ENCODE measurements around the gene INS.
"Not testable (repeated sequence)": the region's sequence is repeated elsewhere in the genome, so short reads cannot be mapped to it uniquely, and the experiment has no call there.

Gene INS

DNA sequence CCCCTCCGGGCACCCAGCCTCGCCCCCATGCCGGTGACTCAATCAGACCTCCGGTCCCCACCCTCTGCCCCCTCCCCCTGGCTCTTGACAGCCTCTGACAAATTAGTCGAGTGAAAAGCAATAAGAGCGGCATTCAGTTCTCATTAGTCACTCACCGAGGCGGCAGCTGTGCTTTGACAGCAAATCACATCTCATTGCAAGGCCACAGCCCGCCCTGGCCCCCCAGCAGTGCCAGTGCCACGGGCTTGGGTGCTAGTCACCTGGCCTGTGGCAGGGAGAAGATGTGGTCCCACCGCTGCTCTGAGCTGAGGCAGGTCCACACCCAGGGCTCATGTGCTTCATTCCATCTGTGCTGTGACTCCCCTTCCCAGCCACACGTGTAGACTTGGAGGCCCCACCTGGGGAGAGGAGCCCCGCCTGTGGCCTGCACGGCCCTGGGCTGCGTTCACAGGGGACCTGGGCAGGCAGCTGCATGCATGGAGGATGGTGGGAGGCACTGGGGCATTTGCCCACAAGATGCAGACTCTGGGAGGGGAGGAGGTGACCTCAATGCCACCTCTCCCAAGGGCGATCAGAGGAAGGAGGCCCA lies 18.0 kb upstream of the INS start:
- no peak overlapping the region for H3K27ac Mint-ChIP-seq
- H3K4me1 Mint-ChIP-seq (ENCODE audit: low read depth), result peaks cover 1% of the 10 kb centered on the region
- no peaks in the 10 kb centered on the region for H3K9me3 Mint-ChIP-seq (ENCODE audit: low read depth)
- no peak overlapping the region for H3K4me3 Mint-ChIP-seq
- peaks cover 2% of the 10 kb centered on the region for H3K27me3 Mint-ChIP-seq
- no peaks in the 10 kb centered on the region for H3K36me3 Mint-ChIP-seq

DNA sequence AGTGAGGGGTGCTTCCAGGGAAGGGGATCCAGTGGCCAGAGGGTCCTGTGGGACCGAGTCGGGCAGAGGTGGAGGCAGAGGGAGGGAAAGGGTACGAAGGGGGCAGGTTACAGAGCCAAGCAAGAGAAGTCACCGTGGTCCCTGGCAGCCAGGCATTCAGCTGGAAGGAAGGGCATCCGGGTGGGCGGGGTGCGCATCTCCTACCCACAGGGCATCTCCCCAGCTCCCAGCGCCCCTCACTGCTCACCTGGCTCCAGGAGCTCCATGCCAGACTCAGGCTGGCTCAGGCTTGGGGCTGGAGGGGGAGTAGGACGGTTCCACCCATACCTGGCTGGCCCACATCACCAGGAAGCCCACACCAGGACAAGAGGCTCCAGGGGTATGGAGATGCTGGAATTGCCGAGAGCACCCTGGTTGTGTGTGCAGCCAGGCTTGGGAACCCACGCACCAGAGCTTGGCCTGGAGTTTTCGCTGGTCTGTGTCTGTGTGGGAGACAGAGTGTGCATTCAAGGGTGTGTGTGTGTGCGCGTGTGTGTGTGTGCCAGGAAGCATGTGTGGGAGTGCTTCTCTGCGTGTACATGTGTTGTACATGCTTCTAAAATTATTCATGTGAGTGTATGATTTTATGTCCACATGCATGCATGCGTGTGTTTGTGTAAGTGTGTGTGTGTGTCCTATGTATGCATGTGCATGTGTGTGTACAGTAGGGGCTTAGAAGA lies 17.2 kb upstream of the INS start:
- not testable (repeated sequence) for H3K4me3 Mint-ChIP-seq; H3K36me3 Mint-ChIP-seq; H3K27ac Mint-ChIP-seq; H3K9me3 Mint-ChIP-seq (ENCODE audit: low read depth); H3K27me3 Mint-ChIP-seq; H3K4me1 Mint-ChIP-seq (ENCODE audit: low read depth)

DNA sequence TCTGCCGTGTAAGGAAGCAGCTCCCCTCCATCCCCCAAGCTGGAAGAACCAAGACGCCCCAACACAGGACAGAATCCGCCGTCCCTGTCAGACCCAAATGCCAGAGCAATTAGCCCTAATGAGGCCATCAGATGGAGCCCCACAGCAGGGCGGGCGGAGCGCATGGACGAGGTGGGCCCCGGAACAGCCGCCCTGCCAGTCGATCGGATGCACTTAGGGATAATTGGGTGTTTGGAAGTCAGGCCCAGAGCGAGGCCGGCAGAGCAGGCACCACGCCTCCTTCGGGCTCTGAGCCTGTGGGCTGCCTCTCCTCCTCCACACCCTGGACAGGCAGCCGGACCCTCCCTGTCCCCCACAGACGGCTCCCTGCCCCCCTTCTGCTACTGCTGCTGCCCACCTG lies 16.1 kb upstream of the INS start:
- H3K4me1 Mint-ChIP-seq (ENCODE audit: low read depth), result no peaks in the 10 kb centered on the region
- H3K9me3 Mint-ChIP-seq (ENCODE audit: low read depth), result no peaks in the 10 kb centered on the region
- no peaks in the 10 kb centered on the region for H3K36me3 Mint-ChIP-seq
- H3K4me3 Mint-ChIP-seq, result no peak overlapping the region
- no peaks in the 10 kb centered on the region for H3K27me3 Mint-ChIP-seq
- no peak overlapping the region for H3K27ac Mint-ChIP-seq

DNA sequence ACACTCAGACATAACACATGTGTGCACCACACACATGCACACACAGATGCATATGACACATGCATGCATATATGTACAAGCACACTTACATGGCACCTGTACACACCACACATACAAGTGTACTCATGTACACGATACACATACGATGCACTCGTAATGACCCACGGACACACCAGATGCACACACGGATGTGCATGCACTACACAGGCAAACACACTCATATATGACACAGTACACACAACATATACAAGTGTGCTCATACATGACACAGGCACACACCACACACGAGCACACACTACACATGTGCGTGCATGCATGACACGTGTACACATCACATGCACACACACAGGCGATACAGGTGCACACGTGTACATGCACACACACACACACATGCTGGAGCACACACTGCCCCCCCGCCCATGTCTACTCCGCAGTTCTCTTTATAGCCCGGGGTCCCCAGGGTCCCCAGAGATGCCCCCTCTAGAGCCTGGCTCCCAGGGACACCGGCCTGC lies 15.4 kb upstream of the INS start:
- H3K4me3 Mint-ChIP-seq, result no peak overlapping the region
- no peaks in the 10 kb centered on the region for H3K4me1 Mint-ChIP-seq (ENCODE audit: low read depth)
- no peak overlapping the region for H3K27ac Mint-ChIP-seq
- no peaks in the 10 kb centered on the region for H3K27me3 Mint-ChIP-seq
- H3K36me3 Mint-ChIP-seq, result no peaks in the 10 kb centered on the region
- no peaks in the 10 kb centered on the region for H3K9me3 Mint-ChIP-seq (ENCODE audit: low read depth)

DNA sequence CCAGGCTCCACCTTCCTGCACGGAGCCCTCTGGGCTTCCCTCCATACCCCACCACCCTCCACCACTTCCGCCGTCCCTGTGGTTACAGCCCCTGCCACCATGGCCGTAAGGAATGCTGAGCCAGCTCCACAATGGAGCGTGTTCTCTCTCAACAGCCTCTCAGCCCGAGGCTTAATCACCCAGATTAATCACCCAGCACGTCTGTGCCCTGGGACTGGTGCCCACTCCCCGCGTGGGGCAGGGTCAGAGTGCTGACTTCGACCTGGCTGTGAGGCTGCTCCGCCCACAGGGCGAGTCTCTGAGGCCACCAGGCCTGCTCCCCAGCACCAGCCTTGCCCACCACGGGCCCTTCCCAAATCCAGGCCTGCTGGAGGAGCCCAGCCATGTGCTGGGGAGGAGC lies 14.7 kb upstream of the INS start:
- no peaks in the 10 kb centered on the region for H3K27me3 Mint-ChIP-seq
- no peaks in the 10 kb centered on the region for H3K36me3 Mint-ChIP-seq
- H3K4me1 Mint-ChIP-seq (ENCODE audit: low read depth), result no peaks in the 10 kb centered on the region
- H3K9me3 Mint-ChIP-seq (ENCODE audit: low read depth), result no peaks in the 10 kb centered on the region
- H3K27ac Mint-ChIP-seq, result no peak overlapping the region
- no peak overlapping the region for H3K4me3 Mint-ChIP-seq

DNA sequence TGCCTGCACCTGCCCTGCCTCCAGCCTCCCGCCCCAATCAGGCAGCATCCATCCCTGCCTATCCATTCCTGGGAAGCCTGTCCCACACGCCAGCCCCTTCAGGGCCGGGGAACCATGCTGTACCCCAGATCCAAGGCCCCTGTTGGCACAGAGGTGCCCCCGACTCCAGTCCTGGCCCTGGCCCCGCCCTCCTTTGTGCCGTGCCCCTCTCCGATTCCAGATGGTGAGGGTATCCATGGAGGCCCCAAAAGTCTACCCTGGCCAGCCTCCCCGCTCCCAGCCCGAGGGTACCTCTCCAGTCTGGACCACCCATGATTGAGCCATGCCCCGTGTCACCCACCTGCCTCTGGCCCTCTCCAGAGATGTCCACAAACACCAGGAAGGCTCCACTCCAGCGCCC lies 13.4 kb upstream of the INS start:
- no peaks in the 10 kb centered on the region for H3K9me3 Mint-ChIP-seq (ENCODE audit: low read depth)

DNA sequence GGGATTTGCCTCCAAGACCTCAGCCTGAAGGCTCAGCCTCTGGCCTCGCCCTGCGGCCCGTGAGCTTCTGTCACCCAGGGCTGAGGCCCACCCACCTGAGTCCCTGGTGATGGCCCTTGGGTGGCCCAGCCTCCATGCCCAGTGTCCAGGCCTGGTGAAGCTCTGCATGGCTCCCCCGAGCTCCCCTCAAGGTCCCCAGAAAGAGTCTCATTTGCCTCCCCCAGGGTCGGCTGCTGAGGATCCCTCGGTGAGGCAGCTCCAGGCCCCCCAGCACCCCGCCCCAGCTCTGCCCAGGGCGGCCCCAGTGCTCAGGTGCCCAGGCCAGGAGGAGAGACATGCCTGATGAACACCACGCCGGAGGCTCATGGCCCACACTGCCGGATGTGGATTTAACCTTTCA lies 12.8 kb upstream of the INS start:
- Mint-ChIP-seq H3K36me3 (no peaks in the 10 kb centered on the region), H3K27ac (no peak overlapping the region), H3K27me3 (no peaks in the 10 kb centered on the region), H3K9me3 (ENCODE audit: low read depth) (no peaks in the 10 kb centered on the region), H3K4me1 (ENCODE audit: low read depth) (no peaks in the 10 kb centered on the region), H3K4me3 (no peak overlapping the region)

More for the DNA sequence above, 13.4 kb upstream of the INS start:
- no peaks in the 10 kb centered on the region for H3K4me1 Mint-ChIP-seq (ENCODE audit: low read depth)
- no peaks in the 10 kb centered on the region for H3K27me3 Mint-ChIP-seq
- H3K27ac Mint-ChIP-seq, result no peak overlapping the region
- no peak overlapping the region for H3K4me3 Mint-ChIP-seq
- H3K36me3 Mint-ChIP-seq, result no peaks in the 10 kb centered on the region

DNA sequence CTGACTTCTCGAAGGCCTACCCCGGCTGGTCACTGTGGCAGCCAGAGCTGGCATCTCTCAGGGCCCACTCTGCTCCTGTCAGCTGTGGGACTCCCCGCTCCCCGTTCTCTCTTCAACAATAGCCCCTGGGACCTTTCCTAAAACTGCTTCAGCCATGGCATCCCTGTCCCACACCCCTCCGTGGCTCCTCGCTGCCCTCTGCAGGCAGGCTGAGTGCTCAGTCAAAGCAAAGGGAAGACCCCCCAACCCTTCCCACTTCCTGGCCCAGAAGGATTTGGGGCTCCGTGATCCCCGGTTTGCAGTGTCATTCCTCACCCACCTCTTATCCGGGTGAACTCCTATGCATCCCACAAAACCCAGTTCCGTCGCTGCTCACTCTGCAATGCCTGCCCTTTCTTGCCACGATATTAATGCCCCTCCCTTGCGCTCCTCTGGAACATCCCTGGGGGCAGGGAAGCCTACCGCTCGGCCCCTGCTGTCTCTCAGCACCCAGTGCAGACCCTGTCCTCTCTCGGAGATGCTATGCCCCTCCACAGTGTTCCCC lies 12.2 kb upstream of the INS start:
- Mint-ChIP-seq H3K27me3 (no peaks in the 10 kb centered on the region), H3K36me3 (no peaks in the 10 kb centered on the region), H3K9me3 (ENCODE audit: low read depth) (no peaks in the 10 kb centered on the region), H3K4me1 (ENCODE audit: low read depth) (no peaks in the 10 kb centered on the region), H3K4me3 (no peak overlapping the region), H3K27ac (no peak overlapping the region)

DNA sequence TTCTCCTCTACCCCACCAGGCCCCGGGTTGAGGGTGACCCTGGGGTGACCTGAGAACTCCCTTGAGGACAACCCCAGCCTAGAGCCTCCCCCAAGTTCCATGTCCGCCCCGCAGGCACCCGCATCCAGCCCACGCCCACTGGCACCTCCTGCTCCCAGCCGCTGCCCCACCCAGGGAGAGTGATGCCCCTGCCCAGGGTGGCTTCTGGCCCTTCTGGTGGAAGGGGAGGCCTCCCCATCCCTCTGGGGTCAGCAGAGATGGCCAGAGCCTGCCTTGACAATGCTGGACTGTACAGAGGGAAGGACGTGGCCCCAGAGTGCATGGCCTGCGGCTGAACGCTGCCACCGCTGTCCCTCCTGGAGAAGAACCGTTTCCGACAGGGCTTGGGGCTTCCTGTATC lies 11.7 kb upstream of the INS start:
- Mint-ChIP-seq H3K27ac (no peak overlapping the region), H3K27me3 (no peaks in the 10 kb centered on the region), H3K9me3 (ENCODE audit: low read depth) (no peaks in the 10 kb centered on the region), H3K36me3 (no peaks in the 10 kb centered on the region), H3K4me1 (ENCODE audit: low read depth) (no peaks in the 10 kb centered on the region), H3K4me3 (no peak overlapping the region)

DNA sequence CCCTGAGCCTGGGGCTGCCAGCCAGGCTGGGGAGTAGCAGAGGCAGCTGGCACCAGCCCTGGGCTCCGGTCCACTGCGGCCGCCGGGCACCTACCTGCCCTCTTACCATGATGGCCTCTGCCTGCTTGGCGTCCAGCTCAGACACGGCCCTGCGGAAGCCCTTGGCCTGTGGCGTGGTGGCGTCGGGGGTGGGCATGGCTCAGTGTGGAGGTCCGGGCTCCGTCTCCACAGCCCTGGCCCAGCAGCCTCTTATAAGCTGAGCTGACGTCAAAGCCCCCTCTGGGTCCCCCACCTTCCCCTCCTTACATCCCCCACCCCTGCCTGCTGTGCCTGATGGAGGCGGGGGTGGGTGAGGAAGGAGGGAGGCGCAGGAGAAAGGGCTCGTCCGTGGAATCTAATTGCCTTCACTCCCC lies 10.6 kb upstream of the INS start, which contains the start of gene TH:
Gene TH, minus strand, starts transcription at position 225 of the 413 bp plus-strand sequence. Its CDS starts 29 bp downstream, at position 196.
- Mint-ChIP-seq H3K27ac (no peak within 1 kb of the TSS), H3K4me3 (no peak within 1 kb of the TSS), H3K36me3 (no peaks in the 10 kb centered on the region), H3K9me3 (ENCODE audit: low read depth) (no peaks in the 10 kb centered on the region), H3K27me3 (no peaks in the 10 kb centered on the region), H3K4me1 (ENCODE audit: low read depth) (no peaks in the 10 kb centered on the region)

DNA sequence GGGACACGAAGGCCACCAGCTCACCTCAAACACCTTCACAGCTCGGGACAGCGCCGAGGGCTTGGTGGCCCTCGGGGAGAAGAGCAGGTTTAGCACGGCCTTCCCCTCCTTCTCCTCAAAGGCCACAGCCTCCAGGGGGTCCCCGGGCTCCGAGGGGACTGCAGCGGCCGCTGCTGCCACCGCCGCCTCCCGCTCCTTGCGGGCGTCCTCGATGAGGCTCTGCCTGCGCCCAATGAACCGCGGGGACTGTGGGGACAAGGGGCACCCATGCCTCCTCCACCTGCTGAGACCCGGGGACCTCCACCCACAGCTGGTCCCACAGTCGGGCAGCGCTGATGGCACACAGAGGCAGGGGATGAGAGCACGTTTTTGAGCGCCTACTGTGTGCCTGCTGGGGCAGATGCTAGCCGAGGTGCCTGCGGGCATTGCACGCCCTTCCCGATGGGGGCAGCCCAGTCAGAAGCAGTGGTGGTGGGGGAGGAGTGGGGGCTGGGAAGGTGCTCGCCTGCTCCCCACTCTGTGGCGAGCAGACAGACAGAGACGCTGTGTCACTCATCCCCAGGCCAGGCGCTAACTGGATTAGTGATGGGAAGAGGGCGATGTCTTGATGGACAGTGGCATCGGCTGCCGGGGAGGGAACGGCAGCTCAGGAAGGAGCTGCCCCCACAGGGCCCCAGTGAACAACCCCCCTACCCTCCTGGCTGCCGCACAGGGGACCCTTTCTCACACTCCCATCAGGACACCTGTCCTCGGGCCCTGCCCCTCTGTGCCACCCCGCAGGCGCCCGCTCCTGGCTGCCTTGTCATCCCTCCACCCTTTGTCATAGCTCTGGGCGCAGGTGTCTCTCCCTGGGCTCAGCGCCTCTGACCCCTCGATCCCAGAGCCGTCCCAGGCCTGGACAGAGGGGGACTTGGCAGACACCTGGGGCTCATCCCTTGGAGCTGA lies 8.9 kb upstream of the INS start:
- no peaks in the 10 kb centered on the region for H3K27me3 Mint-ChIP-seq
- no peaks in the 10 kb centered on the region for H3K36me3 Mint-ChIP-seq
- no peaks in the 10 kb centered on the region for H3K4me1 Mint-ChIP-seq (ENCODE audit: low read depth)
- no peak overlapping the region for H3K27ac Mint-ChIP-seq
- no peak overlapping the region for H3K4me3 Mint-ChIP-seq
- H3K9me3 Mint-ChIP-seq (ENCODE audit: low read depth), result no peaks in the 10 kb centered on the region

DNA sequence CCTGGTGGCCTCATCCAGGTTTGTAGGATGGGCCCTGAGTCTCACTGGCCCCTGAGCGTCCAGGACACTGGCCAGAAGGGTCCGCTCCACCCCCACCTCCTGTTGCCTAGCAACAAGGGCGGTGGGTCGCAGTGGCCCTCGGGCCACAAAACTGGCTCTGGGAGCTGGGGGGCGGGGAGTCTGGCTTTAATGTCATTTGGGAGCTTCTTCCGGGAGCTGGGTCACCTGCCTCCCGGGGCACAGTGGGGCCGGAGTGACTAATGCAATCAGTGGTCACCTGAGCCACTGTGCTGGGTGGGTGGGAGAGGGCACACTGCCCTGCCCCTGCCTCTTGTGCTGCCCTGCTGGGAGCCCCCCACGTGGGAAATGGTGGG lies 8.0 kb upstream of the INS start:
- Mint-ChIP-seq H3K9me3 (ENCODE audit: low read depth) (no peaks in the 10 kb centered on the region), H3K36me3 (no peaks in the 10 kb centered on the region), H3K4me3 (no peak overlapping the region), H3K27me3 (no peaks in the 10 kb centered on the region), H3K4me1 (ENCODE audit: low read depth) (no peaks in the 10 kb centered on the region), H3K27ac (no peak overlapping the region)

DNA sequence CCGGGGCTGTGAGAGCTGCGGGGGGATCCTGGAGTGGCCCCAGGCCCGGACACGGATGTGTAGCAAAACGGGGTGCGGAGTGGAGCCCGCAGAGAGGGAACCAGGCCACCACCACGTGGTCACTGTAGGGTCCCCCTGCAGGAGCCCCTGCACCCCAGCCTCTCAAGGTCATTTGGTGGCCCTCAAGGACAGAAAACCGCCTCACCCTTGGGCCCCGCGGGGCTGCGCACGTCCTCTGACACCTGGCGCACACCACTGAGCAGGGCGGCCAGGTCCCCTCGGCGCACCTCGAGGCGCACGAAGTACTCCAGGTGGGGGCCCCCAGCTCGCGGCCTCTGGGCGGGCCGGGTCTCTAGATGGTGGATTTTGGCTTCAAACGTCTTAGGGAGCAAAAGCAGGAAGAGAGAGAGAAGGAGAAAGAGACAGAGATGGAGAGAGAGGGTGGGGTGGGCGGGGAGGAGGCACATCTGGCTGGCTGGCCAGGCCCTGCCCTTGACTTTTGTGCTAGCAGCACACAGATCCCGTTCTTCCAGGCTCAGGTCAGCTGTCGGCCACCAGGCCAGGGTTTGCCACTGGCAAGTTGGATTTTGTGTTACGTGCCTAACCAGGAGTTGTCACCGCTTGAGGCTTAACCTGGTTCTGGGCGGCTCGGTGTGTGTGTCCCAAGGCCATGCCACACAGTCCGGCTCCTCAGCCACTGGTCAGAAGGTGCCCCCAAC lies 7.4 kb upstream of the INS start:
- Mint-ChIP-seq H3K27ac (no peak overlapping the region), H3K36me3 (no peaks in the 10 kb centered on the region), H3K9me3 (ENCODE audit: low read depth) (no peaks in the 10 kb centered on the region), H3K4me1 (ENCODE audit: low read depth) (no peaks in the 10 kb centered on the region), H3K4me3 (no peak overlapping the region), H3K27me3 (no peaks in the 10 kb centered on the region)

DNA sequence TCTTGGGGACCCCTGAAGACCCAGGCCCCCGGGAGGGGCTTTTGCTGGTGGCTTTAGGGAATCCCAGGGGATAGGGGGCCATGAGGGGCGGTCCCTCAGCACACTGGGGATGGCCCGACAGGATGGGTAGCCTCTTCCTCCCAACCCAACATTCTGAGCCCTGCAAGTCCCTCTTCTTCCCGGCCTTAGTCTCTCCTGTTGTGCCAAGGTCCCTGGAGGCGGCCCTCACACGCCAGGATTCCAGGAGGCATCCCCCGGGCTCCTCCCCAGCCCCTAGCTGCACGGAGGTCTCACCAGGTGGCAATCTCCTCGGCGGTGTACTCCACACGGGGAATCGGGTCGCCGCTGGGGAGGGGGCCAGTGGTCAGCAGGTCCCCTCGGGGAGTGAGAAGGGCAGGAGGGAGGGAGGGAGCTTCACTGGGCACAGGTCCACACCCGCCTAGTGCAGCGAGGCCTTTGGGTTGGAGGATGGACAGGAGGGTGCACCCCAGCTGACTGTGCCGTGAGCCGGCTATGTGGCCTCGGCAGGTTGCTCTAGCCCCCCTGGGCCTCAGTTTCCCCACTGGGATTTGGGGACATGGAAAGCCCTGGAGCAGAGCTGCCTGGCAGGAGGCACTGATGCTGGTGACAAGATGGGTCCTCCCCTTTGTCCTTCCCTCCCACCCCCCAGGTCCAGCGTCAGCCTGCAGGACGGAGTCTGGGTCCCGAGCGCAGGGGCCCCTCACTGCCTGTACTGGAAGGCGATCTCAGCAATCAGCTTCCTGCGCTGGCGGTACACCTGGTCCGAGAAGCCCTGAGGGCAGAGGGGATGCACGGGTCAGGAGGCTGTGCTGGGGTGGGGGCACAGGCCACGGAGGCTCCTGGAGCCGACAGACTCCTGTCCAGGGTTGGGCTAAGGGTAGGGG lies 6.4 kb upstream of the INS start:
- no peaks in the 10 kb centered on the region for H3K4me1 Mint-ChIP-seq (ENCODE audit: low read depth)
- H3K36me3 Mint-ChIP-seq, result no peaks in the 10 kb centered on the region
- H3K4me3 Mint-ChIP-seq, result no peak overlapping the region
- H3K9me3 Mint-ChIP-seq (ENCODE audit: low read depth), result no peaks in the 10 kb centered on the region
- no peaks in the 10 kb centered on the region for H3K27me3 Mint-ChIP-seq
- H3K27ac Mint-ChIP-seq, result no peak overlapping the region
